Parathyroid adenoma (tissue), 2 donors: ENCODE data around the gene HIBADH.

Experiments used
- H2AFZ ChIP-seq: fragments of 300-600 bp; sonication (generic); one replicate; pipeline ENCODE4 v1.7.0; 2017; ENCODE audit warnings: antibody characterized with exemption, mild to moderate bottlenecking
- H3K27ac ChIP-seq: fragments of 300-600 bp; sonication (generic); one replicate; pipeline ENCODE4 v1.7.0; 2017
- H3K27me3 ChIP-seq: fragments of 300-600 bp; sonication (generic); one replicate; pipeline ENCODE4 v1.7.0; 2017; ENCODE audit warnings: low read length; ENCODE audit not compliant: control insufficient read depth, insufficient read depth
- H3K36me3 ChIP-seq: fragments of 300-600 bp; sonication (generic); one replicate; pipeline ENCODE4 v1.7.0; 2017; ENCODE audit warnings: low read length; ENCODE audit not compliant: control insufficient read depth, insufficient read depth
- H3K4me1 ChIP-seq: fragments of 300-600 bp; sonication (generic); one replicate; pipeline ENCODE4 v1.7.0; 2017; ENCODE audit warnings: control low read depth
- H3K4me2 ChIP-seq: fragments of 300-600 bp; sonication (generic); one replicate; pipeline ENCODE4 v1.7.0; 2017; ENCODE audit warnings: low read length
- H3K4me3 ChIP-seq: fragments of 300-600 bp; sonication (generic); one replicate; pipeline ENCODE4 v1.7.0; 2017; ENCODE audit warnings: low read depth, low read length
- H3K79me2 ChIP-seq: fragments of 300-600 bp; sonication (generic); one replicate; pipeline ENCODE4 v1.7.0; 2017; ENCODE audit warnings: control low read depth
- H3K9ac ChIP-seq: fragments of 300-600 bp; sonication (generic); one replicate; pipeline ENCODE4 v1.7.0; 2017; ENCODE audit warnings: mild to moderate bottlenecking
- H3K9me3 ChIP-seq: fragments of 300-600 bp; sonication (generic); one replicate; pipeline ENCODE4 v1.7.0; 2017; ENCODE audit warnings: low read length; ENCODE audit not compliant: control insufficient read depth
- CTCF ChIP-seq: fragments of 300-600 bp; sonication (generic); IDR thresholded peaks from one replicate; pipeline ENCODE4 v1.7.0; 2017; ENCODE audit warnings: antibody characterized with exemption, mild to moderate bottlenecking
- donor health status: primary hyperparathyroidism.

HIBADH gene

GRCh38 chr7:27661811-27662489 lies 733 bp downstream of the HIBADH start:
- Histone ChIP-seq H2AFZ (peak overlapping the region; percentile 96), H3K27me3 (no peaks in the 10 kb centered on the region), H3K4me3 (peak overlapping the region; percentile 65), H3K4me2 (peak overlapping the region; percentile 66), H3K27ac (peak overlapping the region; percentile 79), H3K79me2 (no peaks in the 10 kb centered on the region), H3K9me3 (no peaks in the 10 kb centered on the region), H3K9ac (peak overlapping the region; percentile 84), H3K36me3 (no peaks in the 10 kb centered on the region), H3K4me1 (no peaks in the 10 kb centered on the region)
- no peak for TF ChIP-seq CTCF

GRCh38 chr7:27656724-27657123 lies 6.0 kb downstream of the HIBADH start:
- Histone ChIP-seq H3K79me2 (no peaks in the 10 kb centered on the region), H3K4me1 (peaks cover 5% of the 10 kb centered on the region), H3K36me3 (no peaks in the 10 kb centered on the region), H3K27me3 (no peaks in the 10 kb centered on the region), H3K9ac (no peak overlapping the region), H3K27ac (no peak overlapping the region), H3K4me3 (no peak overlapping the region), H3K9me3 (no peaks in the 10 kb centered on the region), H3K4me2 (no peak overlapping the region), H2AFZ (no peak overlapping the region)
- no peak for TF ChIP-seq CTCF

- no peaks in the 10 kb centered on the region for H3K27me3 ChIP-seq
- no peaks in the 10 kb centered on the region for H3K36me3 ChIP-seq
- no peak for TF ChIP-seq CTCF
- H3K9me3 ChIP-seq, result no peaks in the 10 kb centered on the region
- no peak overlapping the region for H3K27ac ChIP-seq
- no peak overlapping the region for H2AFZ ChIP-seq
- no peak overlapping the region for H3K4me3 ChIP-seq
- no peak overlapping the region for H3K9ac ChIP-seq
- H3K4me2 ChIP-seq, result no peak overlapping the region
- H3K4me1 ChIP-seq, result peaks cover 5% of the 10 kb centered on the region
- no peaks in the 10 kb centered on the region for H3K79me2 ChIP-seq
Observed at GRCh38 chr7:27655184-27655583, 7.5 kb downstream of the HIBADH start.

DNA sequence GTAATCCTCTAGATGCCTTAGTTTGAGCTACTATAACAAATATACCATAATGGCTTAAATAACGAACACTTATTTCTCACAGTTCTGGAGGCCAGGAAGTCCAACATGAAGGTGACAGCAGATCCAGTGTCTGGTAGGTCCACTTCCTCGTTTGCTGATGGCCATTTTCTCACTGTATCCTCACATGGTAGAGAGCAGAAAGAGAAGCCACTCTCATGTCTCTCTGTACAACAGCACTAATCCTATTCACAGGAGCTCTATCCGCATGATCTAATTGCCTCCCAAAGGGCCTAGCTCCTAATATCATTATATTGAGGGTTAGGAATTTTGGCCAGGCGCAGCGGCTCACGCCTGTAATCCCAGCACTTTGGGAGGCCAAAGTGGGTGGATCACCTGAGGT lies 10.2 kb downstream of the HIBADH start:
- H3K27me3 ChIP-seq, result no peaks in the 10 kb centered on the region
- no peak overlapping the region for H2AFZ ChIP-seq
- no peaks in the 10 kb centered on the region for H3K79me2 ChIP-seq
- no peak overlapping the region for H3K9ac ChIP-seq
- H3K27ac ChIP-seq, result no peak overlapping the region
- no peak overlapping the region for H3K4me2 ChIP-seq
- no peak overlapping the region for H3K4me3 ChIP-seq
- peaks cover 5% of the 10 kb centered on the region for H3K4me1 ChIP-seq
- no peak for TF ChIP-seq CTCF
- H3K9me3 ChIP-seq, result no peaks in the 10 kb centered on the region
- H3K36me3 ChIP-seq, result no peaks in the 10 kb centered on the region

GRCh38 chr7:27651702-27652101 lies 11.0 kb downstream of the HIBADH start:
- Histone ChIP-seq H3K27ac (no peak overlapping the region), H3K9me3 (no peaks in the 10 kb centered on the region), H3K27me3 (no peaks in the 10 kb centered on the region), H3K9ac (no peak overlapping the region), H3K4me3 (no peak overlapping the region), H3K36me3 (no peaks in the 10 kb centered on the region), H3K4me1 (peaks cover 5% of the 10 kb centered on the region), H2AFZ (no peak overlapping the region), H3K79me2 (no peaks in the 10 kb centered on the region), H3K4me2 (no peak overlapping the region)
- no peak for TF ChIP-seq CTCF
